AG04449 (cell line): ENCODE data around the gene KCNH2.

Experiments
- CTCF ChIA-PET: fragments of 350-600 bp; formaldehyde crosslinking; extraction: SDS; loops from one replicate; lab custom pipeline; 2021; ENCODE audit warnings: antibody characterized with exemption; lab: Yijun Ruan, JAX
- POLR2A ChIA-PET: fragments of 400-600, 350-600 bp; formaldehyde crosslinking; extraction: SDS; loops from one replicate; lab custom pipeline; 2020; ENCODE audit warnings: antibody characterized with exemption, inconsistent platforms; lab: Yijun Ruan, JAX
- DNase-seq: peaks from one replicate; pipeline ENCODE4 v3.0.0-alpha.2; 2010; ENCODE audit warnings: low read depth, low spot score
- H3K4me3 ChIP-seq: 2 replicates; pipeline ENCODE4 v1.5.1; 2011; ENCODE audit warnings: low read depth, mild to moderate bottlenecking, control low read depth, low read length
- CTCF ChIP-seq: IDR thresholded peaks from one replicate; pipeline ENCODE4 v1.5.1; 2011; ENCODE audit warnings: mild to moderate bottlenecking, moderate library complexity, low read length, control low read depth, inconsistent platforms; ENCODE audit not compliant: insufficient read depth; ENCODE audit errors: missing control alignments

Gene KCNH2

GRCh38 chr7:151023232-151023631 lies 45.1 kb upstream of the KCNH2 start:
- ChIA-PET CTCF (interaction anchor here (1.0 to 9.0 kb wide), 3 partner anchors 11 to 88 kb away, joined by 3 to 125 read pairs (median 65); no protein-coding TSS in a partner anchor), POLR2A (interaction anchor here (1.1 kb wide), 1 partner anchor 13 kb away, joined by 3 read pairs; no protein-coding TSS in a partner anchor)
- TF ChIP-seq CTCF = no peak
- DNase-seq = no peak
- no peak overlapping the region for H3K4me3 ChIP-seq

GRCh38 chr7:151020231-151020630 lies 42.1 kb upstream of the KCNH2 start:
- ChIA-PET POLR2A (interaction anchor here (0.6 to 0.9 kb wide), 2 partner anchors 60 to 89 kb away, joined by 3 read pairs; partner anchors contain the start of gene FASTK), CTCF (interaction anchor here (0.8 to 9.0 kb wide), 7 partner anchors 8 to 91 kb away, joined by 3 to 125 read pairs (median 34); partner anchors contain the start of gene ABCB8)
- no peak for DNase-seq
- TF ChIP-seq CTCF = no peak
- no peak overlapping the region for H3K4me3 ChIP-seq

GRCh38 chr7:151019130-151019447 lies 41.0 kb upstream of the KCNH2 start:
- no peak for DNase-seq
- no peak overlapping the region; the same call in 1 of the 2 replicates for H3K4me3 ChIP-seq
- ChIA-PET CTCF (interaction anchor here (0.6 to 9.0 kb wide), 25 partner anchors 9 to 550 kb away, joined by 3 to 125 read pairs (median 5); partner anchors contain the start of genes ABCB8, ABCF2 and ASIC3), POLR2A (interaction anchor here (0.7 to 1.1 kb wide), 2 partner anchors 9 to 1893 kb away, joined by 4 to 6 read pairs; partner anchors contain the start of gene ABCB8)
- TF ChIP-seq CTCF = no peak

GRCh38 chr7:151018421-151019129 lies 40.5 kb upstream of the KCNH2 start:
- DNase-seq = no peak

GRCh38 chr7:151017953-151018420 lies 39.9 kb upstream of the KCNH2 start:
- TF ChIP-seq CTCF = peak; percentile 100
- ChIA-PET POLR2A (interaction anchor here (1.1 kb wide), 1 partner anchor 10 kb away, joined by 6 read pairs; the partner anchor contains the start of gene ABCB8), CTCF (interaction anchor here (0.6 to 9.0 kb wide), 35 partner anchors 10 to 216 kb away, joined by 3 to 125 read pairs (median 4); partner anchors contain the start of genes ABCB8, ABCF2 and ASIC3)
- DNase-seq = no peak
- peak overlapping the region; percentile 47 for H3K4me3 ChIP-seq

More at GRCh38 chr7:151018421-151019129, 40.5 kb upstream of the KCNH2 start:
- H3K4me3 ChIP-seq = peak overlapping the region; percentile 47
- CTCF ChIA-PET = interaction anchor here (0.7 to 9.0 kb wide), 32 partner anchors 9 to 216 kb away, joined by 3 to 125 read pairs (median 5); partner anchors contain the start of genes ABCB8, ABCF2 and ASIC3
- TF ChIP-seq CTCF = no peak
- POLR2A ChIA-PET = interaction anchor here (0.7 to 1.1 kb wide), 2 partner anchors 10 to 1893 kb away, joined by 4 to 6 read pairs; partner anchors contain the start of gene ABCB8
